Liver (tissue), 9 donors: Measurements from ENCODE around the gene PALLD. TPM values are rescaled to one million over a fixed set of nuclear protein-coding genes. Genes with fewer than 3 reads are reported as not detected.

Experiments
- DNase-seq: peaks from one replicate; pipeline ENCODE4 v3.0.0-alpha.2; 2017; ENCODE audit warnings: low spot score
- H3K27ac ChIP-seq, 2 donors: one replicate each; pipeline ENCODE4 v1.7.0; 2013; ENCODE audit warnings: inconsistent platforms in 2 of 2, low read length in 2 of 2, control low read depth in 1 of 2, low read depth in 1 of 2, mild to moderate bottlenecking in 1 of 2
- H3K27me3 ChIP-seq, 4 donors: one replicate each; pipeline versions ENCODE4 v1.6.1 to v1.7.0; 2013; ENCODE audit warnings: low read length in 3 of 4, inconsistent platforms in 1 of 4, mild to moderate bottlenecking in 1 of 4, moderate library complexity in 1 of 4; ENCODE audit not compliant: control insufficient read depth in 4 of 4, insufficient read depth in 4 of 4
- H3K36me3 ChIP-seq, 4 donors: one replicate each; pipeline versions ENCODE4 v1.6.1 to v1.7.0; 2013; ENCODE audit warnings: low read length in 3 of 4, mild to moderate bottlenecking in 3 of 4, low read depth in 1 of 4, moderate library complexity in 1 of 4; ENCODE audit not compliant: control insufficient read depth in 4 of 4, insufficient read depth in 3 of 4
- H3K4me1 ChIP-seq, 4 donors: one replicate each; pipeline versions ENCODE4 v1.6.1 to v1.7.0; 2013; ENCODE audit warnings: low read length in 3 of 4, mild to moderate bottlenecking in 3 of 4, moderate library complexity in 1 of 4; ENCODE audit not compliant: control insufficient read depth in 4 of 4, insufficient read depth in 4 of 4
- H3K4me3 ChIP-seq, 3 donors: one replicate each; pipeline versions ENCODE4 v1.6.1 to v1.7.0; 2013; ENCODE audit warnings: low read length in 3 of 3, control low read depth in 1 of 3, low read depth in 1 of 3, mild to moderate bottlenecking in 1 of 3
- H3K9ac ChIP-seq, 2 donors: one replicate each; pipeline ENCODE4 v1.7.0; 2013; ENCODE audit warnings: low read length in 2 of 2, mild to moderate bottlenecking in 2 of 2, moderate library complexity in 2 of 2, control low read depth in 1 of 2, low read depth in 1 of 2
- H3K9me3 ChIP-seq, 4 donors: one replicate each; pipeline versions ENCODE4 v1.6.1 to v1.7.0; 2013; ENCODE audit warnings: low read length in 3 of 4; ENCODE audit not compliant: control insufficient read depth in 4 of 4
- EGR1 ChIP-seq, 2 donors: IDR thresholded peaks; 2 replicates each; pipeline ENCODE4 v1.6.1; 2016 to 2018; ENCODE audit warnings: antibody characterized with exemption in 2 of 2, low read depth in 2 of 2
- FOXA1 ChIP-seq: IDR thresholded peaks from 2 replicates; pipeline ENCODE4 v1.6.1; 2016; ENCODE audit warnings: antibody characterized with exemption
- FOXA2 ChIP-seq: IDR thresholded peaks from 2 replicates; pipeline ENCODE4 v1.6.1; 2016; ENCODE audit warnings: antibody characterized with exemption
- HNF4A ChIP-seq, 2 donors: conservative IDR thresholded peaks; 2 replicates each; pipeline ENCODE4 v1.6.1; 2016; ENCODE audit warnings: antibody characterized with exemption in 2 of 2, mild to moderate bottlenecking in 2 of 2
- HNF4G ChIP-seq: IDR thresholded peaks from 2 replicates; pipeline ENCODE4 v1.6.1; 2016; ENCODE audit warnings: antibody characterized with exemption
- JUND ChIP-seq, 2 donors: IDR thresholded peaks; 2 replicates each; pipeline ENCODE4 v1.6.1; 2016; ENCODE audit warnings: antibody characterized with exemption in 2 of 2
- NR2F2 ChIP-seq: IDR thresholded peaks from 2 replicates; pipeline ENCODE4 v1.6.1; 2016; ENCODE audit warnings: antibody characterized with exemption
- RAD21 ChIP-seq, 2 donors: IDR thresholded peaks; 2 replicates each; pipeline ENCODE4 v1.6.1; 2016; ENCODE audit warnings: antibody characterized with exemption in 2 of 2, mild to moderate bottlenecking in 2 of 2
- RXRA ChIP-seq, 2 donors: IDR thresholded peaks; 2 replicates each; pipeline ENCODE4 v1.6.1; 2017 to 2018; ENCODE audit warnings: antibody characterized with exemption in 2 of 2, mild to moderate bottlenecking in 1 of 2
- TAF1 ChIP-seq: conservative IDR thresholded peaks from 2 replicates; pipeline ENCODE4 v1.6.1; 2016; ENCODE audit warnings: antibody characterized with exemption, mild to moderate bottlenecking
- YY1 ChIP-seq: IDR thresholded peaks from 2 replicates; pipeline ENCODE4 v1.6.1; 2016; ENCODE audit warnings: antibody characterized with exemption, mild to moderate bottlenecking
- WGBS: extraction: QIAGEN DNeasy Blood & Tissue Kit; methylation state at CpG from one replicate; pipeline ENCODE4 v1.1.7; 2013; 5-methylcytosine and 5-hydroxymethylcytosine counted together
- polyA plus RNA-seq, 2 donors: library from polyadenylated mRNA; stranded (reverse) in 1 of 2; unstranded in 1 of 2; fragments of 200-250 nt in 1 of 2; fragments of >200 nt in 1 of 2; fragmentation: Nextera tagmentation in 1 of 2; extraction: Ambion mirVana in 1 of 2; gene quantifications; one replicate each; pipeline versions ENCODE4 v1.2.1 to v1.2.3, GENCODE V29; 2013 to 2015
- total RNA-seq, 2 donors: library from RNA; depleted of rRNA; stranded (reverse); fragments of >200 nt; gene quantifications; one replicate each; pipeline ENCODE4 v1.2.3, GENCODE V29; 2014
- TF ChIP-seq, protein P1 (sequence below): IDR thresholded peaks from 2 replicates; pipeline ENCODE4 v1.6.1; 2016; ENCODE audit warnings: antibody characterized with exemption
- TF ChIP-seq, protein P2 (sequence below): fragments of 150-350 bp; IDR thresholded peaks from 2 replicates; pipeline ENCODE4 v1.5.1; 2017; ENCODE audit warnings: improper control_type of control experiment, low read depth, low read length; ENCODE audit not compliant: missing input control
- TF ChIP-seq, protein P3 (sequence below): IDR thresholded peaks from 2 replicates; pipeline ENCODE4 v1.6.1; 2016; ENCODE audit warnings: antibody characterized with exemption, mild to moderate bottlenecking
- donor health status: healthy.
- donor health status: healthy.
- donor health status: healthy.
- donor health status: healthy.
- donor health status: healthy.

Gene PALLD
- total and polyA plus RNA-seq, 4 donors = 9.0 to 26.3 (median 14.7) TPM

DNA sequence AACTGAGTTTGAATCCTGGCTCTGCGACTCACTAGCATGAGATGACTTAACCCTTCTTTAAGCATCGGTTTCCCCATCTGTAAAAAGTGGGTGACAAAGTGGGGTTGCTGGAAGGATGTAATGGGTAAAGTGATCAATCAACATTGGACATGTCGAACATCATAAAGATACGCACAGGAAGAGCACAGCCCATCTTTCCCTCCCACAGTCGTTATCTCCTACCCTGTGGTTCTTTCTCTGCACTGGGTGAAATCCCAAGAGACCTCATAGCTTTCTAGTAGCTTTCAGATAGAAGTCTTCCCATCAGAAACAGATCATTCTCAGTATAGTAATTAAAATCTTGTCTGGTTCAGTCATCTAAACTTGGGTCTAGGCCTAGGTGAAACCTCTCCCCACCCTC, 296.7 kb downstream of the PALLD start:
- H3K4me1 ChIP-seq = no peaks in the 10 kb centered on the region
- 93% methylated on average over 5 of the region's 5 CpGs for WGBS
- H3K36me3 ChIP-seq = no peaks in the 10 kb centered on the region
- no peak overlapping the region for H3K4me3 ChIP-seq
- no peak overlapping the region for H3K27ac ChIP-seq
- no peak for DNase-seq
- H3K9me3 ChIP-seq = no peaks in the 10 kb centered on the region
- no peak overlapping the region for H3K9ac ChIP-seq
- TF ChIP-seq, protein P1, sequence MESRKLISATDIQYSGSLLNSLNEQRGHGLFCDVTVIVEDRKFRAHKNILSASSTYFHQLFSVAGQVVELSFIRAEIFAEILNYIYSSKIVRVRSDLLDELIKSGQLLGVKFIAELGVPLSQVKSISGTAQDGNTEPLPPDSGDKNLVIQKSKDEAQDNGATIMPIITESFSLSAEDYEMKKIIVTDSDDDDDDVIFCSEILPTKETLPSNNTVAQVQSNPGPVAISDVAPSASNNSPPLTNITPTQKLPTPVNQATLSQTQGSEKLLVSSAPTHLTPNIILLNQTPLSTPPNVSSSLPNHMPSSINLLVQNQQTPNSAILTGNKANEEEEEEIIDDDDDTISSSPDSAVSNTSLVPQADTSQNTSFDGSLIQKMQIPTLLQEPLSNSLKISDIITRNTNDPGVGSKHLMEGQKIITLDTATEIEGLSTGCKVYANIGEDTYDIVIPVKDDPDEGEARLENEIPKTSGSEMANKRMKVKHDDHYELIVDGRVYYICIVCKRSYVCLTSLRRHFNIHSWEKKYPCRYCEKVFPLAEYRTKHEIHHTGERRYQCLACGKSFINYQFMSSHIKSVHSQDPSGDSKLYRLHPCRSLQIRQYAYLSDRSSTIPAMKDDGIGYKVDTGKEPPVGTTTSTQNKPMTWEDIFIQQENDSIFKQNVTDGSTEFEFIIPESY = no peak
- no peaks in the 10 kb centered on the region for H3K27me3 ChIP-seq

DNA sequence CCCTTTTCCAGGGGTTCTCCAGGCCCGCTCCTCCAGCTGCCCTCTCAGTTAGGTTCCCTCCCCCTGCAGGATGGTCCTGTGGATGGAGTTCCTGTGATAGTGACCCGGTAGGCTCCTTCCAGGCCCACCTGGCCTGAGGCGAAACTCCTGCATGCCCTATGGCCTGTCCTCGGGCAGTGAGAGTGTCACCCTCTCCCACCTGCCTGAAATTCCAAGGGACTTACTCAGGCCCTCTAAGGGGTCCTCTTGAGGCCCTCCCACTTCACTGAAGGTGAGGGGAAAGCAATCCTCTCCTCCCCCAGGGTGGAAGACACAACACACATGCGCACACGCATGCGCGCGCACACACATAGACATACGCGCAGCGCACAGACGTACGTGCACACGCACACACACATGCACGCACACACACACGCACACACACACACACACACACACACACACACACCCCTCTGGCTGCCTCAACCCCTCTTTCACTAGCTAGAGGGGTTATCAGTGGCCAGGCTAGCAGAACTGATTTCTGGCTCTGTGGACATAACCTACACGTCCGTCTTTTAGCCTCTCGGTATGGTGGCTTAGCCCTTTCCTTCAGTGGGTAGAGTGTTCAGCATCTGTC, 297.3 kb downstream of the PALLD start:
- Histone ChIP-seq H3K4me1 (no peaks in the 10 kb centered on the region), H3K27ac (no peak overlapping the region), H3K9me3 (no peaks in the 10 kb centered on the region), H3K4me3 (no peak overlapping the region), H3K36me3 (no peaks in the 10 kb centered on the region), H3K9ac (no peak overlapping the region), H3K27me3 (no peaks in the 10 kb centered on the region)
- TF ChIP-seq TAF1 (no peak), YY1 (no peak), RAD21 (IDR thresholded peaks at IDR 0.05) (no peak), FOXA1 (no peak), HNF4A (conservative IDR thresholded peaks at IDR 0.05) (no peak), NR2F2 (no peak), EGR1 (IDR thresholded peaks at IDR 0.05; ENCODE audit: low read depth in 2 of 2) (no peak)
- TF ChIP-seq, protein P2, sequence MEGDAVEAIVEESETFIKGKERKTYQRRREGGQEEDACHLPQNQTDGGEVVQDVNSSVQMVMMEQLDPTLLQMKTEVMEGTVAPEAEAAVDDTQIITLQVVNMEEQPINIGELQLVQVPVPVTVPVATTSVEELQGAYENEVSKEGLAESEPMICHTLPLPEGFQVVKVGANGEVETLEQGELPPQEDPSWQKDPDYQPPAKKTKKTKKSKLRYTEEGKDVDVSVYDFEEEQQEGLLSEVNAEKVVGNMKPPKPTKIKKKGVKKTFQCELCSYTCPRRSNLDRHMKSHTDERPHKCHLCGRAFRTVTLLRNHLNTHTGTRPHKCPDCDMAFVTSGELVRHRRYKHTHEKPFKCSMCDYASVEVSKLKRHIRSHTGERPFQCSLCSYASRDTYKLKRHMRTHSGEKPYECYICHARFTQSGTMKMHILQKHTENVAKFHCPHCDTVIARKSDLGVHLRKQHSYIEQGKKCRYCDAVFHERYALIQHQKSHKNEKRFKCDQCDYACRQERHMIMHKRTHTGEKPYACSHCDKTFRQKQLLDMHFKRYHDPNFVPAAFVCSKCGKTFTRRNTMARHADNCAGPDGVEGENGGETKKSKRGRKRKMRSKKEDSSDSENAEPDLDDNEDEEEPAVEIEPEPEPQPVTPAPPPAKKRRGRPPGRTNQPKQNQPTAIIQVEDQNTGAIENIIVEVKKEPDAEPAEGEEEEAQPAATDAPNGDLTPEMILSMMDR = no peak
- TF ChIP-seq, protein P3, sequence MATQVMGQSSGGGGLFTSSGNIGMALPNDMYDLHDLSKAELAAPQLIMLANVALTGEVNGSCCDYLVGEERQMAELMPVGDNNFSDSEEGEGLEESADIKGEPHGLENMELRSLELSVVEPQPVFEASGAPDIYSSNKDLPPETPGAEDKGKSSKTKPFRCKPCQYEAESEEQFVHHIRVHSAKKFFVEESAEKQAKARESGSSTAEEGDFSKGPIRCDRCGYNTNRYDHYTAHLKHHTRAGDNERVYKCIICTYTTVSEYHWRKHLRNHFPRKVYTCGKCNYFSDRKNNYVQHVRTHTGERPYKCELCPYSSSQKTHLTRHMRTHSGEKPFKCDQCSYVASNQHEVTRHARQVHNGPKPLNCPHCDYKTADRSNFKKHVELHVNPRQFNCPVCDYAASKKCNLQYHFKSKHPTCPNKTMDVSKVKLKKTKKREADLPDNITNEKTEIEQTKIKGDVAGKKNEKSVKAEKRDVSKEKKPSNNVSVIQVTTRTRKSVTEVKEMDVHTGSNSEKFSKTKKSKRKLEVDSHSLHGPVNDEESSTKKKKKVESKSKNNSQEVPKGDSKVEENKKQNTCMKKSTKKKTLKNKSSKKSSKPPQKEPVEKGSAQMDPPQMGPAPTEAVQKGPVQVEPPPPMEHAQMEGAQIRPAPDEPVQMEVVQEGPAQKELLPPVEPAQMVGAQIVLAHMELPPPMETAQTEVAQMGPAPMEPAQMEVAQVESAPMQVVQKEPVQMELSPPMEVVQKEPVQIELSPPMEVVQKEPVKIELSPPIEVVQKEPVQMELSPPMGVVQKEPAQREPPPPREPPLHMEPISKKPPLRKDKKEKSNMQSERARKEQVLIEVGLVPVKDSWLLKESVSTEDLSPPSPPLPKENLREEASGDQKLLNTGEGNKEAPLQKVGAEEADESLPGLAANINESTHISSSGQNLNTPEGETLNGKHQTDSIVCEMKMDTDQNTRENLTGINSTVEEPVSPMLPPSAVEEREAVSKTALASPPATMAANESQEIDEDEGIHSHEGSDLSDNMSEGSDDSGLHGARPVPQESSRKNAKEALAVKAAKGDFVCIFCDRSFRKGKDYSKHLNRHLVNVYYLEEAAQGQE = no peak
- WGBS = 95% methylated on average over 20 of the region's 20 CpGs
- no peak for DNase-seq

DNA sequence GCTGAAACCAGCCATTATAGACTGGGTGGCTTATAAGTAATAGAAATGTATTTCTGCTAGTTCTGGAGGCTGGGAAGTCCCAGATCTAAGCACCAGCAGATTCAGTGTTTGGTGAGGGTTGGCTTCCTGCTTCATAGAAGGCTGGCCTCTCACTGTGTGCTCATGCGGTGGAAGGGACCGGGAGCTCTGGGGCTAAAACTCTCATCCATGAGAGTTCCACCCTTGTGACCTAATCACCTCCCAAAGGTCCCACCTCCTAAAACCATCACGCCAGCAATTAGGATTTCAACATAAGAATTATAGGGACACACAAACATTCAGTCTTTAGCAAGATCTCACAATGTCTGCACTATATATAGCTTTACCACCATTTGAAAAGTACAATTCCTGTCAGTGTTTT, 298.0 kb downstream of the PALLD start:
- H3K36me3 ChIP-seq = no peaks in the 10 kb centered on the region
- DNase-seq = no peak
- WGBS = 91% methylated on average over 3 of the region's 3 CpGs
- H3K4me1 ChIP-seq = no peaks in the 10 kb centered on the region
- H3K27me3 ChIP-seq = no peaks in the 10 kb centered on the region
- H3K9me3 ChIP-seq = no peaks in the 10 kb centered on the region
- H3K27ac ChIP-seq = no peak overlapping the region
- no peak overlapping the region for H3K4me3 ChIP-seq
- no peak overlapping the region for H3K9ac ChIP-seq
- TF ChIP-seq, protein P1 = no peak
- TF ChIP-seq, protein P2 = no peak
- TF ChIP-seq RXRA (IDR thresholded peaks at IDR 0.05) (no peak), RAD21 (IDR thresholded peaks at IDR 0.05) (no peak), HNF4G (no peak), HNF4A (conservative IDR thresholded peaks at IDR 0.05) (no peak), NR2F2 (no peak), JUND (IDR thresholded peaks at IDR 0.05) (no peak), EGR1 (IDR thresholded peaks at IDR 0.05; ENCODE audit: low read depth in 2 of 2) (no peak), FOXA2 (no peak)
